ENCODE results near the gene COL27A1.
"Not testable (repeated sequence)": the region's sequence is repeated elsewhere in the genome, so short reads cannot be mapped to it uniquely, and the experiment has no call there.

COL27A1 gene

GRCh38 chr9:114324965-114325364, 169.6 kb downstream of the COL27A1 start:
- not testable (repeated sequence) for DNase-seq, H3K27ac Mint-ChIP-seq, H3K27me3 Mint-ChIP-seq, H3K4me3 Mint-ChIP-seq, H3K9me3 Mint-ChIP-seq, ATAC-seq, H3K4me1 Mint-ChIP-seq

GRCh38 chr9:114325684-114326254, 170.4 kb downstream of the COL27A1 start:
- not testable (repeated sequence) for H3K9me3 Mint-ChIP-seq, H3K27ac Mint-ChIP-seq, H3K4me1 Mint-ChIP-seq, ATAC-seq, H3K27me3 Mint-ChIP-seq, H3K4me3 Mint-ChIP-seq, DNase-seq

GRCh38 chr9:114327749-114328148, 172.4 kb downstream of the COL27A1 start:
- Mint-ChIP-seq H3K9me3 (no peaks in the 10 kb centered on the region), H3K27ac (no peak overlapping the region), H3K27me3 (no peaks in the 10 kb centered on the region), H3K4me3 (no peak overlapping the region), H3K4me1 (peaks cover 22% of the 10 kb centered on the region)
- DNase-seq (no peak), ATAC-seq (no peak)

GRCh38 chr9:114328357-114328820, 173.1 kb downstream of the COL27A1 start:
- peaks cover 22% of the 10 kb centered on the region for H3K4me1 Mint-ChIP-seq
- DNase-seq, H3K9me3 Mint-ChIP-seq, H3K27me3 Mint-ChIP-seq, ATAC-seq, H3K4me3 Mint-ChIP-seq, H3K27ac Mint-ChIP-seq: not testable (repeated sequence)

GRCh38 chr9:114328937-114329624, 173.7 kb downstream of the COL27A1 start:
- H3K4me1 Mint-ChIP-seq = peaks cover 22% of the 10 kb centered on the region
- H3K9me3 Mint-ChIP-seq, H3K27ac Mint-ChIP-seq, H3K27me3 Mint-ChIP-seq, DNase-seq, H3K4me3 Mint-ChIP-seq: not testable (repeated sequence)
- peak; percentile 1 for ATAC-seq

- not testable (repeated sequence) for DNase-seq, H3K9me3 Mint-ChIP-seq, H3K27me3 Mint-ChIP-seq, H3K4me3 Mint-ChIP-seq
- H3K4me1 Mint-ChIP-seq = peaks cover 22% of the 10 kb centered on the region
- H3K27ac Mint-ChIP-seq = peak within 1 kb of the TSS; percentile 72 to 84
- ATAC-seq = peak; percentile 23
Observed at GRCh38 chr9:114329625-114330022, 174.3 kb downstream of the COL27A1 start, which contains the start of gene ORM2. Gene ORM2 (plus strand): TSS chr9:114329869. CDS start chr9:114329905, 36 bp downstream.

- Mint-ChIP-seq H3K27ac (peak overlapping the region; percentile 72 to 84), H3K9me3 (peaks cover 5 to 8% of the 10 kb centered on the region in 2 donors)
Observed at GRCh38 chr9:114330636-114331035, 175.3 kb downstream of the COL27A1 start.

GRCh38 chr9:114331229-114332195, 176.2 kb downstream of the COL27A1 start:
- not testable (repeated sequence) for H3K27me3 Mint-ChIP-seq, H3K9me3 Mint-ChIP-seq, DNase-seq
- Mint-ChIP-seq H3K4me3 (peak overlapping the region in 1 of 2 donors; percentile 13), H3K4me1 (peaks cover 34% of the 10 kb centered on the region), H3K27ac (peak overlapping the region; percentile 84 to 92)
- ATAC-seq = peak; percentile 27

More at GRCh38 chr9:114330636-114331035, 175.3 kb downstream of the COL27A1 start:
- ATAC-seq = peak; percentile 4
- Mint-ChIP-seq H3K4me3 (peak overlapping the region in 1 of 2 donors; percentile 13), H3K27me3 (no peaks in the 10 kb centered on the region), H3K4me1 (peaks cover 28% of the 10 kb centered on the region)
- DNase-seq = no peak

GRCh38 chr9:114332474-114333040, 177.2 kb downstream of the COL27A1 start:
- ATAC-seq = peak; percentile 6

GRCh38 chr9:114333718-114334117, 178.4 kb downstream of the COL27A1 start:
- not testable (repeated sequence) for H3K9me3 Mint-ChIP-seq, H3K4me3 Mint-ChIP-seq, DNase-seq, ATAC-seq, H3K27me3 Mint-ChIP-seq
- peak overlapping the region in 1 of 2 donors; percentile 19 for H3K27ac Mint-ChIP-seq
- H3K4me1 Mint-ChIP-seq = peaks cover 43% of the 10 kb centered on the region

More at GRCh38 chr9:114332474-114333040, 177.2 kb downstream of the COL27A1 start:
- not testable (repeated sequence) for DNase-seq, H3K27me3 Mint-ChIP-seq, H3K9me3 Mint-ChIP-seq
- Mint-ChIP-seq H3K4me3 (peak overlapping the region in 1 of 2 donors; percentile 33), H3K4me1 (peaks cover 42% of the 10 kb centered on the region), H3K27ac (peak overlapping the region; percentile 56 to 81)

- H3K27me3 Mint-ChIP-seq = no peaks in the 10 kb centered on the region
- peak overlapping the region in 1 of 2 donors; percentile 36 for H3K27ac Mint-ChIP-seq
- peaks cover 5 to 8% of the 10 kb centered on the region in 2 donors for H3K9me3 Mint-ChIP-seq
- no peak overlapping the region for H3K4me3 Mint-ChIP-seq
- peaks cover 50% of the 10 kb centered on the region for H3K4me1 Mint-ChIP-seq
- no peak for ATAC-seq
- DNase-seq = no peak
Observed at GRCh38 chr9:114334490-114334889, 179.2 kb downstream of the COL27A1 start.

- no peak for DNase-seq
- no peak for ATAC-seq
- no peak overlapping the region for H3K4me3 Mint-ChIP-seq
- peak overlapping the region in 1 of 2 donors; percentile 71 for H3K27ac Mint-ChIP-seq
- H3K4me1 Mint-ChIP-seq = peaks cover 59% of the 10 kb centered on the region
- H3K27me3 Mint-ChIP-seq = no peaks in the 10 kb centered on the region
- H3K9me3 Mint-ChIP-seq = peaks cover 5 to 8% of the 10 kb centered on the region in 2 donors
Observed at GRCh38 chr9:114335745-114336144, 180.4 kb downstream of the COL27A1 start.

GRCh38 chr9:114336157-114336556, 180.8 kb downstream of the COL27A1 start:
- no peak overlapping the region for H3K4me3 Mint-ChIP-seq
- ATAC-seq (no peak), DNase-seq (no peak)
- H3K4me1 Mint-ChIP-seq = peaks cover 59% of the 10 kb centered on the region
- peak overlapping the region in 1 of 2 donors; percentile 92 for H3K27ac Mint-ChIP-seq
- H3K27me3 Mint-ChIP-seq = no peaks in the 10 kb centered on the region
- H3K9me3 Mint-ChIP-seq = peaks cover 5 to 8% of the 10 kb centered on the region in 2 donors

GRCh38 chr9:114336699-114337395, 181.5 kb downstream of the COL27A1 start:
- Mint-ChIP-seq H3K4me3 (no peak overlapping the region), H3K4me1 (peaks cover 59% of the 10 kb centered on the region), H3K27ac (peak overlapping the region in 1 of 2 donors; percentile 92), H3K27me3 (no peaks in the 10 kb centered on the region), H3K9me3 (peaks cover 5 to 8% of the 10 kb centered on the region in 2 donors)
- DNase-seq (no peak), ATAC-seq (no peak)
